Body of pancreas (tissue), 4 donors: ENCODE measurements around the gene KIF1C.

ENCODE experiments used
- CTCF ChIP-seq, 7 experiments: fragments of 450-650 bp in 4 of 7; fragments of 200-600 bp in 3 of 7; sonication (generic) in 3 of 7; IDR thresholded peaks; one replicate each; pipeline ENCODE4 v1.5.1; 2016 to 2019; ENCODE audit warnings: antibody characterized with exemption in 7 of 7
- POLR2A ChIP-seq, 3 donors: fragments of 450-650 bp; IDR thresholded peaks; one replicate each; pipeline ENCODE4 v1.6.1; 2016; ENCODE audit warnings: antibody characterized with exemption in 3 of 3, mild to moderate bottlenecking in 2 of 3

- TF ChIP-seq POLR2A (IDR thresholded peaks at IDR 0.05), result no peak
- TF ChIP-seq CTCF (IDR thresholded peaks at IDR 0.05), result no peak
Measured at GRCh38 chr17:4959261-4959965, 38.3 kb upstream of the KIF1C start.
